Activated CD4-positive, alpha-beta memory T cell treated with anti-CD3 and anti-CD28 coated beads for 36 hours (primary cell): ENCODE data around the gene DOCK3. TPM values are rescaled to one million over a fixed set of nuclear protein-coding genes. Genes with fewer than 3 reads are reported as not detected.
"Not testable (repeated sequence)": the region's sequence is repeated elsewhere in the genome, so short reads cannot be mapped to it uniquely, and the experiment has no call there.

Experiments used
- CTCF ChIA-PET: fragments of 350-600 bp; sonication (Branson Sonifier 250); formaldehyde crosslinking; loops from one replicate; lab custom pipeline; 2021; ENCODE audit warnings: antibody characterized with exemption, inconsistent platforms; lab: Charles Lee
- POLR2A ChIA-PET: fragments of 350-600 bp; sonication (Branson Sonifier 250); formaldehyde crosslinking; loops from one replicate; lab custom pipeline; 2021; ENCODE audit warnings: antibody characterized with exemption; lab: Charles Lee
- DNase-seq: peaks from one replicate; pipeline ENCODE4 v3.0.0-alpha.2; 2020
- H3K27ac Mint-ChIP-seq: one replicate; pipeline ENCODE4 v1.8.0; 2021; ENCODE audit warnings: mixed read lengths
- H3K27me3 Mint-ChIP-seq: one replicate; pipeline ENCODE4 v1.8.0; 2021; ENCODE audit warnings: mixed read lengths
- H3K36me3 Mint-ChIP-seq: one replicate; pipeline ENCODE4 v1.8.0; 2021; ENCODE audit warnings: mixed read lengths
- H3K4me1 Mint-ChIP-seq: one replicate; pipeline ENCODE4 v1.8.0; 2021; ENCODE audit warnings: low read depth, mixed read lengths
- H3K4me3 Mint-ChIP-seq: one replicate; pipeline ENCODE4 v1.8.0; 2021; ENCODE audit warnings: mild to moderate bottlenecking, mixed read lengths
- H3K9me3 Mint-ChIP-seq: one replicate; pipeline ENCODE4 v1.8.0; 2021; ENCODE audit warnings: mixed read lengths
- intact Hi-C: fragments of 100-400 bp; cut with micrococcal nuclease; formaldehyde crosslinking; loops from one replicate; pipeline ENCODE4 v1.15.1; 2023
- total RNA-seq, 2 experiments: library from RNA; stranded (reverse); gene quantifications; one replicate each; pipeline ENCODE4 v1.2.3, GENCODE V29; 2021

DOCK3 gene
- total RNA-seq, 2 experiments from 2014 or later = 2.7 to 2.9 TPM

DNA sequence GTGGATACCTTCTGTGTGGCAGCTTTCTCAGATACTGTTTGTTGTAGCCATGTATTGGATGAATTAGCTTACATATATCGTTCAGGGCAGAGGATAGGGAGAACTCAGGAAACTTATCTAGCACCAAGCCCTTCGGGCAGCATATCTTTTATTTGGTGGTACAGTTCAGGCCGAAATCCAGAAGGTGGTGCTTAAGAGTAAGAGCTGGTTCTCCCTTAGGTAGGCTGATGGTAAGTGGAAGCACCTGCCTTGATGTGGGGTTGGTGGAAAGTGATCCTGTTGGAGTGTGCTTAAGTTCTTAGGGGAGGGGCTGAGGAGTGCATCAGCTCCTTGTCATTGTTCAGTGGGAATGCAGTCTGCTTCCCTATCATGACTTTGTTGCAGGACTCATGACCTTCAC, 187.5 kb downstream of the DOCK3 start:
- ChIA-PET CTCF (no interaction called here), POLR2A (no interaction called here)
- Mint-ChIP-seq H3K9me3 (peaks cover 11% of the 10 kb centered on the region), H3K27me3 (peaks cover 6% of the 10 kb centered on the region), H3K27ac (no peak overlapping the region), H3K4me3 (no peak overlapping the region), H3K36me3 (no peaks in the 10 kb centered on the region), H3K4me1 (no peaks in the 10 kb centered on the region)
- DNase-seq = no peak
- intact Hi-C loops = no loop called here

DNA sequence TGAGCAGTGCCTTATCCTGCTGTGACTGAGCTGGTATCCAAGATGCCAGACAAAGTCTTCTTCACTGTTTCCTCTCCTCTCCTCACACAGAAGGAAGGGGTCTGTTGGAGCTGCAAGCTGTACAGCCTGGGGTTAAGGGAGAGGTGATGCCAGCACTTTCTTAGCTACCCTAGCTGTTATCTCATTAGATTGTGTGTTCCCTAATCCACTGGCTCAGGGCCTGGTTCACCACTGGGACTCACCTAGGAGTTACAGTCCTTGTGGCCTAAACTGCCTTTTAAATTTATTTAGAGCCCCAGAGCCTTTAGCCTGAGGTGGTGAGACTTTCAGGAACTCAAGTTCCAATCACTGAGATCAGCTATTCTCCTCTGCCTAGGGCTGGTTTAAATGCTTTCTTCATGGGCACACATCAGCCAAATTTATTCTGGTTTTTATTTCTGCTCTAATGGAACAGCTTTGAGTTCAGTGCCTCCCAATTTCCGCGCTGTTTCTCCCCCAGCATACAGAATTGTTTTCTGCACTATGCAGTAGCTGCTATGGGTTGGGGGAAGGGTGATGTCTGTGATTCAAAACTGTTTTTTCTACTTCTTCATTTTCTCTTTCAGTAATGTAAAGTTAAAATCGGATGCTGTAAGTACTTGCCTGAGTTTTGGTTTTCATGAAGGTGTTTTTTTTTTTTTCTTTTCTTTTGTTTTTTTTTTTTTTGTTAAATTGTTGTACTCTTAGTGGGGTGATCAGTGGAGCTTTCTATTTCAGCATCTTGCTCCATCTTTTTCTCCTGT, 198.8 kb downstream of the DOCK3 start:
- CTCF ChIA-PET = no interaction called here
- DNase-seq = no peak
- H3K4me1 Mint-ChIP-seq = no peaks in the 10 kb centered on the region
- no peak overlapping the region for H3K4me3 Mint-ChIP-seq
- no peak overlapping the region for H3K27ac Mint-ChIP-seq
- H3K9me3 Mint-ChIP-seq = peaks cover 10% of the 10 kb centered on the region
- intact Hi-C loops = no loop called here
- peaks cover 22% of the 10 kb centered on the region for H3K27me3 Mint-ChIP-seq
- peaks cover 8% of the 10 kb centered on the region for H3K36me3 Mint-ChIP-seq
- POLR2A ChIA-PET = no interaction called here

DNA sequence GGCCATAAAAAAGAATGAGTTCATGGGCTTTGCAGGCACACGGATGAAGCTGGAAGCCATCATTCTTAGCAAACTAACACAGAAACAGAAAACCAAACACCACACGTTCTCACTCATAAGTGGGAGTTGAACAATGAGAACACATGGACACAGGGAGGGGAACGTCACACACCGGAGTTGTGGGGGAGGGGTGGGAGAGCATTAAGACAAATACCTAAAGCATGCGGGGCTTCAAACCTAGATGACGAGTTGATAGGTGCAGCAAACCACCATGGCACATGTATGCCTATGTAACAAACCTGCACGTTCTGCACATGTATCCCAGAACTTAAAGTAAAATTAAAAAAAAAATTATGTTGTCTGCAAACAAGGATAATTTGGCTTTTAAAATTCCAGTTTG, 200.1 kb downstream of the DOCK3 start:
- H3K4me1 Mint-ChIP-seq, H3K36me3 Mint-ChIP-seq, H3K4me3 Mint-ChIP-seq, DNase-seq, intact Hi-C loops, H3K27ac Mint-ChIP-seq: not testable (repeated sequence)
- peaks cover 10% of the 10 kb centered on the region for H3K9me3 Mint-ChIP-seq
- POLR2A ChIA-PET = interaction anchor here (0.7 kb wide), 1 partner anchor 268 kb away, joined by 3 read pairs; no protein-coding TSS in a partner anchor
- peaks cover 26% of the 10 kb centered on the region for H3K27me3 Mint-ChIP-seq
- CTCF ChIA-PET = interaction anchor here (0.5 kb wide), 1 partner anchor 1155 kb away, joined by 3 read pairs; the partner anchor contains the start of gene AMIGO3

DNA sequence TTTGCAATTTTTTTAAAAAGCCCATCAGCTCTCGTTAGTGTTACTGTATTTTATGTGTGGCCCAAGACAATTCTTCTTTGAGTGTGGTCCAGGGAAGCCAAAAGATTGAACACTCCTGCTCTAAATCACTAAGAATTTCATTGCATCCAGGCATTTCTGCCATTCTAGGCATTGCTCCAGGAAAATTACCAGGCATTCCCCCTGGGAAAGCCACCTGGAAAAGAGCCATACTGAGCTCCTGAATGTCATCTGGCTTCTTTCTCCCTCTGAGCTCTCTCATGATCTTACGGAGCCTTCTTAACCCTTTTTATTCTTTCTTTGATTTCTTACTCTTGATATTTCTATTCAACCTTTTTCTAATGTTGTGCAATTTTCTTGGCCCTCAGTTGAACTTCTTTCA, 202.2 kb downstream of the DOCK3 start:
- H3K27me3 Mint-ChIP-seq = peaks cover 19% of the 10 kb centered on the region
- DNase-seq = no peak
- no peak overlapping the region for H3K27ac Mint-ChIP-seq
- H3K4me3 Mint-ChIP-seq = no peak overlapping the region
- intact Hi-C loops = no loop called here
- ChIA-PET CTCF (interaction anchor here (0.7 kb wide), 1 partner anchor 69 kb away, joined by 3 read pairs; no protein-coding TSS in a partner anchor), POLR2A (no interaction called here)
- no peaks in the 10 kb centered on the region for H3K36me3 Mint-ChIP-seq
- H3K9me3 Mint-ChIP-seq = peaks cover 2% of the 10 kb centered on the region
- no peaks in the 10 kb centered on the region for H3K4me1 Mint-ChIP-seq

DNA sequence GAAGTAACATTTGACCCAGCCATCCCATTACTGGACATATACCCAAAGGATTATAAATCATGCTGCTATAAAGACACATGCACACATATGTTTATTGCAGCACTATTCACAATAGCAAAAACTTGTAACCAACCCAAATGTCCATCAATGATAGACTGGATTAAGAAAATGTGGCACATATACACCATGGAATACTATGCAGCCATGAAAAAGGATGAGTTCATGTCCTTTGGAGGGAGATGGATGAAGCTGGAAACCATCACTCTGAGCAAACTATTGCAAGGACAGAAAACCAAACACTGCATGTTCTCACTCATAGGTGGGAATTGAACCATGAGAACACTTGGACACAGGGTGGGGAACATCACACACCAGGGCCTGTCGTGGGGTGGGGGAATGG, 208.0 kb downstream of the DOCK3 start:
- intact Hi-C loops, H3K9me3 Mint-ChIP-seq, CTCF ChIA-PET, H3K36me3 Mint-ChIP-seq, DNase-seq, POLR2A ChIA-PET, H3K27ac Mint-ChIP-seq, H3K4me1 Mint-ChIP-seq, H3K4me3 Mint-ChIP-seq: not testable (repeated sequence)
- H3K27me3 Mint-ChIP-seq = peaks cover 10% of the 10 kb centered on the region

DNA sequence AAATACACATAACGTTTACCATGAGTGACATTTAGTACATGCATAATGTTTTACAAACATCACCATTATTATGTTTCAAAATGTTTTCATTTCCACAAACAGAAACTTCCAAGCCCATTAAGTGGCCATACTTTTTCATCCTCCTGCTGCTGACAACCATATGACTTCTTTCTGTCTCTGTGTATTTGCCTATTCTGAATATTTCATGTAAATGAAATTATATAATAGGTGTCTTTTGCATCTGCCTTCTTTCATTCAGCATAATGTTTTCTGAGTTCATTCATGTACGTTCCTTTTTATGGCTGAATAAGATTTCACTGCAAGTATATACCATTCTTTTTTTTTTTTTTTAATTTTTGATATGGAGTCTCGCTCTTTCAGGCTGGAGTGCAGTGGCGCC, 209.0 kb downstream of the DOCK3 start:
- no peak for DNase-seq
- Mint-ChIP-seq H3K27me3 (peaks cover 7% of the 10 kb centered on the region), H3K36me3 (no peaks in the 10 kb centered on the region), H3K4me3 (no peak overlapping the region), H3K27ac (no peak overlapping the region), H3K4me1 (no peaks in the 10 kb centered on the region), H3K9me3 (peaks cover 4% of the 10 kb centered on the region)
- intact Hi-C loops = no loop called here
- CTCF ChIA-PET = no interaction called here
- POLR2A ChIA-PET = no interaction called here

DNA sequence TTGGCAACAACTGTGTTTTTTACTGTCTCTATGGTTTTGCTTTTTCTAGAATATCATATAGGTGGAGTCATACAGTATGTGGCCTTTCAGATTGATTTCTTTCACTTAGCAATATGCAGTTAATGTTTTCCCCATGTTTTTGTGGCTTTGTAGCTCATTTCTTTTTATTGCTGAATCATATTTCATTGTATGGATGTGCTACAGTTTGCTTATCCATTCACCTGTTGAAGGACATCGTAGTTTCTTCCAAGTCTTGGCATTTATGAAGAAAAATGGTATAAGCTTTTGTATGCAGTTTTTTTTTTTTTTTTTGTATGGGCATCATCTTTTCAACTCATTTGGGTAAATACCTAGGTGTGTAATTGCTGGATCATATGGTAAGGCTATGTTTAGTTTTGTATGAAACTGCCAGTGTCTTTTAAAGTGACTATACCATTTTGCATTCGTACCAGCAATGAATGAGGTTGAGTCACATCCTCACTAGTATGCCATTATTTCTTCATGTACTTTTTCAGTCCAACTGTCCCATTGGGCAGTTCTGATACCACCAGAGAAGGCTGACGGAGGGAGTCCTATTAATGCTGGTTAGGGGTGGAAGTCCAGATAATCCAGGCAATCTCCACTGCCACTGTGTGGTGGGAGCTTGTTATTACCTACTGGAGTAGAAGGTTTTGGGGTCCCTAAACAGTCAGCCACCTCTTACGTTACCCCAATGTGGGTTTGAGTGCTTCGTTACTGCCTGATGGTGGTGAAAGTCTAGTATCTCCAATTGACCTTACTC, 210.5 kb downstream of the DOCK3 start:
- intact Hi-C loops = no loop called here
- no peak overlapping the region for H3K4me3 Mint-ChIP-seq
- DNase-seq = no peak
- H3K27me3 Mint-ChIP-seq = peaks cover 2% of the 10 kb centered on the region
- no peaks in the 10 kb centered on the region for H3K4me1 Mint-ChIP-seq
- no peaks in the 10 kb centered on the region for H3K36me3 Mint-ChIP-seq
- H3K27ac Mint-ChIP-seq = no peak overlapping the region
- CTCF ChIA-PET = no interaction called here
- POLR2A ChIA-PET = no interaction called here
- H3K9me3 Mint-ChIP-seq = peaks cover 4% of the 10 kb centered on the region

DNA sequence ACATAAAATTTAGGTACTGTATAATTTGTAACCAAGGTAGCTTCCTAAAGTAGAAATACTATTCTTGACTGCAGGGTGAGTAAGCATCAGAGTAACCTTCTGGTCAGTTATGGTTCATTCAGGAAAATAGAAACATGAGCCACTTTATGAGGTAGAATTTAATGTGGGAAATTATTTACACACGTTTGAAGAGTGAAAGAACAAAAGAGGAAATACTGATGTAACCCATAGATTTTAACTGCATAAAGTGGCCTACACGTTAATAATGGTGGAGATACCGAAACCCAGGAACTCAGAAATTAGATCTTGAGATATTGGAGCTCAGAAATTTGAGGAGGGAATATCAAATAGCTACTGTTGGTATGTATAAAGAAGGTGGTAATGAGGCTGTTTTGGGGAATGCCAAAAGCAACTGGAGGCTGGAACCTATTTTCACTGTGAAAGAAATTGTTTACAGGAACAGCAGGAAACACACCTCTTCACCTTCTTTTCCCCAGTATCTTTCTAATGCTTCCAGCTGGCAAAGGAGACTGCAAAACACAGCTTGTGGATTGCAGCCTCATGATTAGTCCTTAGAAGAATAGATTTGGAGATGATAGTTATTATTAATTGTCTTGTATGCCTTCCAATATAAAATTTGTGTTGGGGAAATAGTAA, 216.1 kb downstream of the DOCK3 start:
- Mint-ChIP-seq H3K9me3 (peaks cover 29% of the 10 kb centered on the region), H3K27me3 (peaks cover 2% of the 10 kb centered on the region), H3K27ac (no peak overlapping the region), H3K4me1 (no peaks in the 10 kb centered on the region), H3K4me3 (no peak overlapping the region), H3K36me3 (peaks cover 2% of the 10 kb centered on the region)
- no peak for DNase-seq
- ChIA-PET POLR2A (interaction anchor here (0.5 kb wide), 1 partner anchor 182 kb away, joined by 4 read pairs; no protein-coding TSS in a partner anchor), CTCF (no interaction called here)
- intact Hi-C loops = no loop called here

DNA sequence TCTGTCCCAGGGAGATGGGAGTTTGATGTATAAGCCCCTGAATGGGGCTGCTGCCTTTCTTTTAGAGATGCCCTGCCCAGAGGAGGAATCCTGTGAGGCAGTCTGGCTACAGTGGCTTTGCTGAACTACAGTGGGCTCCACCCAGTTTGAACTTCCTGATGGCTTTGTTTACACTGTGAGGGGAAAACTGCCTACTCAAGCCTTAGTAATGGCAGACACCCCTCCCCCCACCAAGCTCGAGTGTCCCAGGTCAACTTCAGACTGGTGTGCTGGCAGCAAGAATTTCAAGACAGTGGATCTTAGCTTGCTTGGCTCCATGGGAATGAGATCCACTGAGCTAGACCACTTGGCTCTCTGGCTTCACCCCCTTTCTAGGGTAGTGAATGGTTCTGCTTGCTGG, 226.4 kb downstream of the DOCK3 start:
- H3K27ac Mint-ChIP-seq, H3K9me3 Mint-ChIP-seq, H3K36me3 Mint-ChIP-seq, H3K4me1 Mint-ChIP-seq, CTCF ChIA-PET, H3K4me3 Mint-ChIP-seq, DNase-seq, H3K27me3 Mint-ChIP-seq, POLR2A ChIA-PET, intact Hi-C loops: not testable (repeated sequence)

DNA sequence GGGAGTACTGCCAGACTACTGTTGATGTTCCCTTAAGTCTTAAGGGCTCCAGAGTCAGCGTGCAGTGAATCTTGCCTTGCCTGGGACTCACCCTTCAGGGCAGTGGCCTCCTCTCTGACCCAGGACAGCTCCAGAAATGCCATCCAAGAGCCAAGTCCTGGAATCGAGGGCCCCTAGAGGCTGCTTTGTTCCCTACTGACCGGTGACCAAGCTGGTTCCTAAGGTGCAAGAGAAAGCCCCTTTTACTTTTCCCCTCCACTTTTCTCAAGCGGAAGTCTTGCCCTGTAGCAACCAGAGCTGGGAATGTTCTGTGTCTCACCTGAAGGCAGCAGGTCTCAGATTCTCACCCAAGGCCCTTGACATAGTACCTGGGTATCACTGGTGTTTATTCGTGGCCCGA, 238.0 kb downstream of the DOCK3 start:
- DNase-seq = no peak
- intact Hi-C loops = no loop called here
- ChIA-PET POLR2A (no interaction called here), CTCF (no interaction called here)
- no peak overlapping the region for H3K27ac Mint-ChIP-seq
- no peaks in the 10 kb centered on the region for H3K36me3 Mint-ChIP-seq
- H3K4me1 Mint-ChIP-seq = no peaks in the 10 kb centered on the region
- H3K4me3 Mint-ChIP-seq = no peak overlapping the region
- peaks cover 2% of the 10 kb centered on the region for H3K9me3 Mint-ChIP-seq
- peaks cover 13% of the 10 kb centered on the region for H3K27me3 Mint-ChIP-seq

DNA sequence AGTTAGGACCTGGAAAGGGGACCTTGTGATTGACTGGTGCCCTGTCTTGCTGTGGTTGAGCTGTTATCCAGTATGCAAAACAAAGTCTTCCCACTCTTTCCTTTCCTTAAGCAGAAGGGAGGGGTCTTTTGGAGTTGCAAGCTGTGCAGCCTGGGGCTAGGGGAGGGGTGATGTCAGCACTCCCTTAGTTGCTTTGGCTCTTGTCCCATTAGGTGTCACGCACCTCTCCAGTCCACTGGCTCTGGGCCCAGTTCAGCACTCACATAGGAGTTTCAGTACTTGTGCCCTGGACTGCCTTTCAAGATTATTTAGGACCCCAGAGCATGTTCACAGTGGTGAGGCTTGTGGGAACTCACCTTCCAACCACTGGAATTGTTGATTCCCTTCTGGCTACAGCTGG, 238.5 kb downstream of the DOCK3 start:
- Mint-ChIP-seq H3K9me3 (peaks cover under 1% of the 10 kb centered on the region), H3K4me3 (no peak overlapping the region), H3K27me3 (peaks cover 11% of the 10 kb centered on the region), H3K27ac (no peak overlapping the region), H3K4me1 (no peaks in the 10 kb centered on the region), H3K36me3 (no peaks in the 10 kb centered on the region)
- intact Hi-C loops = no loop called here
- no peak for DNase-seq
- ChIA-PET POLR2A (no interaction called here), CTCF (no interaction called here)

DNA sequence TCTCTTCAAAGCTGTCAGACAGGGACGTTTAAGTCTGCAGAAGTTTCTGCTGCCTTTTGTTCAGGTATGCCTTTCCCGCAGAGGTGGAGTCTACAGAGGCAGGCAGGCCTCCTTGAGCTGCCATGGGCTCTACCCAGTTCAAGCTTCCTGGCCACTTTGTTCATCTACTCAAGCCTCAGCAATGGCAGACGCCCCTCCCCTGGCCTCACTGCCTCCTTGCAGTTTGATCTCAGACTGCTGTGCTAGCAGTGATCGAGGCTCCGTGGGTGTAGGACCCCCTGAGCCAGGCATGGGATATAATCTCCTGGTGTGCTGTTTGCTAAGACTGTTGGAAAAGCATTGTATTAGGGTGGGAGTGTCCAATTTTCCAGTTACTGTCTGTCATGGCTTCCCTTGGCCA, 247.3 kb downstream of the DOCK3 start:
- H3K27me3 Mint-ChIP-seq, H3K4me3 Mint-ChIP-seq, intact Hi-C loops, CTCF ChIA-PET, H3K36me3 Mint-ChIP-seq, DNase-seq, POLR2A ChIA-PET, H3K27ac Mint-ChIP-seq, H3K9me3 Mint-ChIP-seq, H3K4me1 Mint-ChIP-seq: not testable (repeated sequence)
